CD4-positive, alpha-beta T cell treated with Interleukin-17A for 1 hour (primary cell): Measurements from ENCODE around the gene KIF2C.
"Not testable (repeated sequence)": the region's sequence is repeated elsewhere in the genome, so short reads cannot be mapped to it uniquely, and the experiment has no call there.

Experiments used
- DNase-seq: peaks from one replicate; pipeline ENCODE4 v3.0.0-alpha.2; 2020

KIF2C gene

DNA sequence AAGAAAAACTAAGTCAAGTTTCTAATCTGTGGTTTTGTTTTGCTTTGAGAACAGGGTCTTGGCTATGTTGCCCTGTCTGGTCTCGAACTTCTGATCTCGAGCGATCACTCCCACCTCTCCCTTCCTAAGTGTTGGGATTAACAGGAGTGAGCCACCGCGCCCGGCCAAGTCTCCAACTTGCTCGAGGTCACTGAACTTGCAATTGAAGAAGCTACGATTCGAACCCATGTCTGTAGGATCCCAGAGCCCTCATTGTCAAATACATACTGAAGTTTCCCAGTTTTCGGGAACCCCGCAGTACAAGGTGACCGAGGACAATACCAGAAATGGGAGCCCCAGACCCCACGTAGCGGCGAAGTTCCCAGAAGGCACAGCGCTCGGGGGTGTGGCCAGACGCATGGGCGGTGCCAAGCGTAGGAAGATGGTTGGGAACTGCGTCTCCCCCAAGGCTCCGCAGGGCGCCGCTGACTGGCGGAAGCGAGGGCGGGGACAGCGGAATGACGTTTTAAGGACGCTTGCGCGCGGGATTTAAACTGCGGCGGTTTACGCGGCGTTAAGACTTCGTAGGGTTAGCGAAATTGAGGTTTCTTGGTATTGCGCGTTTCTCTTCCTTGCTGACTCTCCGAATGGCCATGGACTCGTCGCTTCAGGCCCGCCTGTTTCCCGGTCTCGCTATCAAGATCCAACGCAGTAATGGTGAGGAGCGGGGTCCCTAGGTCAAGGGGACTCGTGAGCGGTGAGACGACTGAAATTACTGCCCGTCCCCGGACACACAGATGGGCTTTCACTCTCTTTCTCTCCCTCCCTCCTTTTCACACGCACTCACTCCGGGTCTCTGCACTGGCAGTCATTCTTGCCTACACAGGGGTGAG, at the start of gene KIF2C:
Gene KIF2C (plus strand): TSS at position 531 of the 872 bp plus-strand sequence. CDS start 96 bp downstream, at position 627.
- DNase-seq: peak; percentile 97

DNA sequence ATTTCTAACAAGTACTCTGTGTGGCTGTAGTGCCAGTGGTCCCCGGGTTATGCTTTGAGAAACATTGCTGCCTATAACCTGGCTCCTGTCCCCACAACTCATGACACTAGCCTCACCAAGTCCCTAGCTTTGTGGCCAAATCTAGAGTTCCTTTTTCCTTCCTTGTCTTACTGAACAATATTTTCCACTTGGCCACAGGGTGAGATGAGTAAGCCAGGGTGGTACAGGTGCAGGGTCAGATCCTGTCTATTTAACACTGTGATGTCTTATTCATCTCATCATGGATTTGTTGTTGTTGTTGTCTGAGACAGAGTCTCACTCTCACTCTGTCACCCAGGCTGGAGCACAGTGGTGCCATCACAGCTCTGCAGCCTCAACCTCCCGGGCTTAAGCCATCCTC, 46.5 kb upstream of the KIF2C start:
- DNase-seq: no peak

DNA sequence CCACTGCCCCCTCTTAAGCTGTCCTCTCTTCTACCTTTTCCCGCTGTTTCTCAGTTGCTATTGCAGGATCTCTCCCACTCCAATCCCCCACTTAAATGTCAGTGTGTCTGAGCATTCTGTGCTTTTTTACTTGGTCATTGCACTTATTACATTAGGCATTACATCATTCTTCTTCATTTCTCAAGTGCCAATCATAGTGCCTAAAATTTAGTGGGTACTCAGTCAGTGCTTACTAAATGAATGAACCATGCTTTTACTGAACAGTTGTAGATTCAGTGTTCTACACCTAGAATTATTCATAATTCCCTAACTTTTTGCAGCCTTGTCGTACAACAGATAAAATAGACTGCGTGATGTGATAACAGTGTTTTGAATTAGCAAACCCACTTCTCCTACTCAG, 45.7 kb upstream of the KIF2C start:
- no peak for DNase-seq

DNA sequence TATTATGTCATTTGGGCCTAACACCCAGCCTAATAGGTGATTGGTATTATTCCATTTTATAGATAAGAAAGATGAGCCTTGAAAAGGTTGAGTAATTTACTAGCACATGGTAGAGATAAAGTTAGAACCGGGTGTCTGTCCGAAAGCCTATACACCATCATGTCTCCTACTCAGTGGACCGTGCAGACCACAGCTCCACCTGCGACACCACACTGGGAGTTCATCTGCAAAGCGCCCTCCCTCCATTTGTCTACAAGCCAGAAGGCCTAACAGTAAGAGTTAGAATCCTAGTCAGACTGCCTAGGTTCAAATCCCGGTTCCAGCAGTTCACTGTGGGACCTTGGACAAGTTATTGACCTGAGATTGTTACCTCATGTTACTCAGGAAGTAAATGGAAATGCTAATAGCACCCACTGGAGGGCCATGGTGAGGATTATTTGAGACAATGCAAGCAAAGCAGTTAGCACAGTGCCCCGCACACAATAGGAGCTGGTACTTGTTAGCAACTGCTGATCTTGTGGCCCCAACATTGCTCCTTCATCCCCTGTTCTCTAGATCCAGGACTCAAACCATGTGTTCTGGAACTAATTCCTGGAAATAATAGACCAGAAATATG, 44.7 kb upstream of the KIF2C start:
- no peak for DNase-seq

DNA sequence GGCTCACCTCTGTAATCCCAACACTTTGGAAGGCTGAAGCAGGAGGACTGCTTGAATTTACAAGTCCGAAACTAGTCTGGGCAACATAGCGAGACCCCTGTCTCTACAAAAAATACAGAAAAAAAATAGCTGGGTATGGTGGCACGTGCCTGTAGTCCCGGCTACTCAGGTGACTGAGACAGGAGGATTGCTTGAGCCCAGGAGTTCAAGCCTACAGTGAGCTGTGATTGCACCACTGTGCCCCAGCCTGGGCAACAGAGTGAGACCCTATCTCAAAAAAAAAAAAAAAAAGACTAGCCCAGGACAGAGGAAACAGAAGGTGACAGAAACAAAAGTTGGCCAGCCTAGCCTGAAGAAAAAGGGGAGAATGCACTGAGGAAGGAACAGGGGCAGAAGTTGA, 44.0 kb upstream of the KIF2C start:
- no peak for DNase-seq

DNA sequence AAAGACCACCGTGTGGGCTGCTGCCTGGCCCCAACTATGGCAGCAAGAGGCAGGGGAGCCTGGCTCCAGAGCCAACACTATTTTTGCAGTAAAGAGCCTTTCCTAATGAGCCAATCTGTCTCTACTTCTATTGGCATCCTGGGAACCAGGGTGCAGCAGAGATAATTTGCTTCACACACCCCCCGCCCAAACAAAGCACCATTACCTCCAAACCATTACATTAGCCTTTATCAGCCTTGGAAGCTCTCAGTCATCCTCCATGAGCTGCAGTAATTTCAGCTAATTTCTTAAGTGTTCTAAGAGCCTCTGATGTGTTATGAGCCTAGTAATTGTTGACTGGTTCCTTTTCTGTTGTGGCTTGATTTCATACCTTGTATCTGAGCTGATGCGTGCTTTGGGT, 43.5 kb upstream of the KIF2C start:
- no peak for DNase-seq

DNA sequence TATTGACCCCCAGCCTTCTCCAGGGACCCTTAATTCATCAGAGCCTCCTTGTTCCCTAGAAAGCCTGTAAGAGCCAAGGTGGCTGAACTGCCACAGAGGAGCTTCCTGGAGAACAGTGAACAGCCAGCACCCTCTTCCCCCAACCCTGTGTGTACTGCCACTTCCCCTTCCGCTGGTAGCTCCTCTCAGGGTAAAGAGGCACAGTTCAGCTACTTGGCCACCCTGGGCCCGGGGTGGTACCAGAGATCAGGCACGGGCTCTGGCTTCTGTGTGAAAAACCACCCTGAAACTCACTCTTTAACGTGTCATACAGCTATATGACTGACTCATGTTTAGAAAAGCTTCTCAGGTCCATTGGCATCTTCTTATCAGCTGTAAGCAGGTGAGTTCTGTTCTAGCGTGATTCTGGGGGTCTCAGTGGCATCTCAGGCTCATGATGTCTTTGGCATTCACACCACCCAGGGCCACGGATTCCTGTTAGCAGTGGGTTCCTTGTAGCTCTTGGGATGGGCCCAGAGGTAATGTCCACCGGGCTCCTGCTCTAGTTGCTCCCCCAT, 42.8 kb upstream of the KIF2C start:
- DNase-seq: peak; percentile 36

DNA sequence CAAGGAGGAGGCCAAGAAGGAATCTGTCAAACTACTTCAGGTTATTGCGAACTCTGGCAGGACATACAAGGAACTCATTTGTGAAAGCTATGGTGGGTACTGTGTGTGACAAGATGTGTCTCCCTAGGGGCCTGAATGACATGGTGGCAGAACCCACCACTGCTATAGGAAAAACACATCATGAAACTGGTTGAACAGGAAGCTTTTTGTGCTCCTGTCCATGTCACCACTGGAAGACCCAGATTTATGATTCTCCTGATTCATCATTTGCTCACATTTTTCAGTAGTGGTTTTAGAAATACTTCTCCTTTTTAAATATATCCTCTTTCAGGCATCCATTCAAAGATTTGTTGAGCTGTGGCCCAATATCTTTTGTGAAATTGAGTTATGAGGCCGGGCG, 41.5 kb upstream of the KIF2C start:
- DNase-seq: no peak

DNA sequence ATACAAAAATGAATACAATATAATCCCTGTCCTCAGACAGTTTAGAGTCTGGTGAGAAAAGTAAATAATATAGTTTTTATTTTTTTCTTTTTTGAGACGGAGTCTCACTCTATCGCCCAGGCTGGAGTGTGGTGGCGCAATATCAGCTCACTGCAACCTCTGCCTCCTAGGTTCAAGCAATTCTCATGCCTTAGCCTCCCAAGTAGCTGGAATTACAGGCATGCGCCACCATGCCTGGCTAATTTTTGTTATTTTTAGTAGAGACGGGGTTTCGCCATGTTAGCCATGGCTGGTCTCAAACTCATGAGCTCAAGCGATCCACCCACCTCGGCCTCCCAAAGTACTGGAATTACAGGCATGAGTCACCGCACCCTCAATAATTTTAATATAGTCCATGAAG, 40.3 kb upstream of the KIF2C start:
- DNase-seq: not testable (repeated sequence)

DNA sequence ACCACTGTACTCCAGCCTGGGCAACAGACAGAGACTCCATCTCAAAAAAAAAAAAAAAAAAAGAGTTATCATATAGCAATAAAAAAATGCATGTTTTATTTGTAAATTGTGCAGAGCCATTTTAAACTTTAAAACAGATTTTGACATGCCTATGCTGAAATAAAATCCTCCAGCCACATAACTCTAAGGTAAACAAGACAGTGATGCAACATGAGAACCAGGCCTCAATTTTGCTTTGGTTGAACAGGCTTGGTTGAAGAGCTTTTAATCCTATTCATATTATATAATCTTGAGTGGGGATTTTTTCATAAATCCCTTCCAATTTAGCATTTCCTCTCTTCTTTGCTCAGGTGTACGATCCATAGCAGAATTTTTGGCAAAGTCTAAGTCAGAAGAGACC, 39.1 kb upstream of the KIF2C start:
- DNase-seq: no peak

DNA sequence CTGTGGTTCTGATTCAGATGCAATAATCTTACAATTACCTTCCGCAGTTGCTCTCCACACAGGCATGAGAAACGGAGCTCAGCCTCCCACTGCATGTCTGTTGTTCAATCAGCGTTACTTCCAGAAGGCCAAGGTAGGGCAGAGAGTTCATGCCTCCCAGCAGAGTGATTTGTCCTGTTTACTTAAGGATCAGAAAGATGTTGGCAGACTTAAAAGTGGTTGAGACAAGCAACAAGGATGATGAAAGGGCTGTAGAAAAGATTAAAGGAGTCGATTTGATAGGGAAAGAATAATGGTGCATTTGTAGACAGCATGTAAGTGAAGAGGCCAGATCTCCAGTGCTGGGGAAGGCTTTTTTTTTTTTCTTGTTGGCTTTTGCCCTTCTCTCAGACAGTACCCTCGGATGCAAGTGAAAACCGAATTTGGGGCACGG, 38.5 kb upstream of the KIF2C start:
- no peak for DNase-seq

DNA sequence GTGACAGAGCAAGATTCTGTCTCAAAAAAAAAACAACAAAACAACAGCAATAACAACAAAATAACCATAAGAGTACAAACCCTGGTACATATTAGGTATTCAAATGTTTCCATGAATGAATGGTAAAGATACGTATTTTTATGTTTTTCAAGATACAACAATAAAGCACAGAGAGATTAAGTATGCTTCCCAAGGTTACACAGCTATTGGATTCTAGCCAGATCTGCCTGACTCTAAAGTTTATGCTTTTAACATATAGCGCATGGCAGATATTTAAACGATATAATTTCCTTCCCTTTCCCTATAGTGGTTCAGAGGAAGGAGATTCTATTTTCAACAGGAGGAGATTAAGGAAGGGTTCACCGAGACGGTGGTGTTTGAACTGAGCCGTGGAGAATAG, 34.2 kb upstream of the KIF2C start:
- DNase-seq: no peak

DNA sequence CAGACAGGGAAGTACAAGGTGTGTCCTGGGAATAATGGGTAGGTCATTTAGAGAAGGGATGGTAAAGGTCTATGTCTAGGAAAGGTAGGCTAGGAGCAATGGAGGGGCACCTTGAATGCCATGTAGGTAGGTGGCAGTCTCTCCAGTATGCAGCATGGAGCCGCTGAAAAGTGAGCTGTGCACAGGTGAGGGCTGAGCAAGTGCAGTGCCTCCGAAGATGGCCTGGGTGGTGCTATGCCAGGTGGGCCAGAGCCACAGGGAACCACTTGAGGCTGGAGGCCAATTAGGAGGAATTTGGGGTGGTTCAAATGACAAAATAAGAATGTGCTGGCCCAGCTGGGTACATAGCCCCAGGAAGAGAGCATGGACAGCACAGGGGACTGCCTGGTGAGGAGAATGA, 33.7 kb upstream of the KIF2C start:
- no peak for DNase-seq

DNA sequence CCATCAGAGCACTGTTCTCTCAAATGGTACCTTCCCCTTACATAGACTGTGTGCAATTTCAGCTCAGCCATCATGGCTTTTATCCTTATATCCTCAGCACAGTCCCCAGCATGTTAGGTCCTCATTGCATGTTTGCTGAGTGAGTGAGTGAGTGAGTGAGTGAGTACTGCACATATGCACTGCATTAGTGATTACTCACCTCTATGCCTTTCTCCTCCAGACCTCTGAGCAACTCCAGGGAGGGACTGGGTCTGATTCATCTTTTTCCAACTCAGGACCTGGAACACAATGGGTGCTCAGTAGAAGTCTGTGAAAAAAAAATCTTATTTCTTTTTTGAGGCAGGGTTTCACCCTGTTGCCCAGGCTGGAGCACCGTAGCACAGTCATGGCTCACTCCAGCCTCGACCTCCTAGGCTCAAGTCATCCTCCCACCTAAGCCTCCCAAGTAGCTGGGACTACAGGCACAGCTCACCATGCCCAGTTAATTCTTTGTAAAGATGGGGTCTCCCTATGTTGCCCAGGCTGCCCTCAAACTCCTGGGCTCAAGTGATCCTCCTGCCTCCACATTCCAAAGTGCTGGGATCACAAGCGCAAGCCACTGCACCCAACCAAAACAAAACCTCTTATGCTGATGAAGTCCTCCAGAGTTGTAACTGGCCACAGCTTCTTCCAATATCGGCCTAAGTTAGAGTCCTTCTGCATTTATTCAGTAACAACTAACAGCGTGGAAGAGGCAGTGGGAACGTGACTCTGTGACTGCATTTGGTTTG, 32.3 kb upstream of the KIF2C start:
- DNase-seq: no peak

DNA sequence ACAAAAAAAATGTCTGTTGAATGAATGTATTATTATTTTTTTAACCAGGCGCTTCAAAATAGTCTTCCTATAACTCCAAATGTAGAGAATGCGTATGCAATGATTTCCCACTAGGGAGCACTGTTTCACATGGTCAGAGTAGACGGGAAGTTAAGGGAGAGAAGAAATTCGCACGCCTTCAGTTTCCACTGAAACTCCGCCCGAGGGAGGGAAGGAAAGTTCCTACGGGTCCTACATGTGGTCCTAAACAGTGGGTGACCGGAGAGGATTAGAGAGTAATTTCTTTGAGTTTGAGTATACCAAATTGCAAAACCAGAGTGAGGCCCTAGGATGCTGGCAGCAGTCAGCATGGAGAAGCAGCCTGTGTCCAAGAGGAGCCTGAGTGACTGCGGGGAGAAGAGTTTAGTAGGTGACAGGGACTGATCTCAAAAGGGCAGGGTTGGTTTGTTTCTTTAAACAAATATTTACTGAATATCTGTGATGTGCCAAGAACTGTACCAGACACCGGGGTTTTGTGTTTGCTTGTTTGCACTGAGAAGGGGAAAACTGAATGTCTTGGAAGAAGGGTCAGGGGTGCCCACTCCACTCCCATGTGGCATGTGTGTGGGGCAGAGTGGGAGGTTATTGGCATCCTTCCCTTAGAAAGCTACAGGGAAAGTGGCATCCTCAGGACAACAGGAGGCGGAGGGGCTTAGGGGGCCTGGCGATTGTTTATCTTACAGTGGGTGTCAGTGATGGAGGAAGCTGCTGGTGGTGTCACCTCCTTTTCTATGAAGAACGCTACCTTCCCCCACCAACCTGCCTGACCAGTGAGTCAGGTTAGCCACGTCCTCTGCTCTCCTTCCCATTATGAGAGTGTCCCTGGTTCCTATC, 31.4 kb upstream of the KIF2C start:
- DNase-seq: peak; percentile 67

DNA sequence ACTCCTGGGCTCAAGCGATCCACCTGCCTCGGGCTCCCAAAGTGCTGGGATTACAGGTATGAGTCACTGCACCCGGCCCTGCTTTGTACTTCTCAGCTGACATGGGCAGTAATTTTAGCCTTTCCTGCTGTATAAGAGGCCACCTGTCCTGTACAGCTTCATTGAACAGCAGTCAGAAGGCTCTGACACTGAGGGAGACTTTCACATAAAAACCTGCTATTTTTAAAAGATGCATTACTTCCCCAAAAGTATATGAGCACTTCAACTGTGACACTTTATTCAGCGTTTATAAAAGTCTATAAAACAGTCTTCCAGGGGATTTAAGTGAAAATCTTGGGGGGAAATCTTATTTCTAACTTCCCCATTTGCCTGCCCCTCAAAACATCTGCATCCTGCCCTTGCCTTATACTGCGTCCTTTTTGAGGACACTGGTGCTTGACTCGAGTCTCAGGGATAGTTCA, 26.3 kb upstream of the KIF2C start:
- DNase-seq: no peak

DNA sequence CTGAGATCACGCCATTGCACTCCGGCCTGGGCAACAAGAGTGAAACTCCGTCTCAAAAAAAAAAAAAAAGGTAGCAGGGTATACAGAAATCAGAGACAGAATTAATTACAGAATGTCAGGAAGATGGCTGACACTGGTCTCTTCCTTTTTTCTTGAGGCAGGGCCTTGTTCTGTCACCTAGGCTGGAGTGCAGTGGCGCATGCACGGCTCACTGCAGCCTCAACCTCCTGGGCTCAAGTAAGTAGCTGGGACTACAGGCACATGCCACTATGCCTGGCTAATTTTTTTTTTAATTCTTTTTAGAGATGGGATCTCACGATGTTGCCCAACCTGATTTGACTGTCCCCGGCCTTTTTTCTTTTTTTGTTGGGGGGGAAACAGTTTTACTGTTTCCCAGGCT, 25.1 kb upstream of the KIF2C start:
- no peak for DNase-seq

DNA sequence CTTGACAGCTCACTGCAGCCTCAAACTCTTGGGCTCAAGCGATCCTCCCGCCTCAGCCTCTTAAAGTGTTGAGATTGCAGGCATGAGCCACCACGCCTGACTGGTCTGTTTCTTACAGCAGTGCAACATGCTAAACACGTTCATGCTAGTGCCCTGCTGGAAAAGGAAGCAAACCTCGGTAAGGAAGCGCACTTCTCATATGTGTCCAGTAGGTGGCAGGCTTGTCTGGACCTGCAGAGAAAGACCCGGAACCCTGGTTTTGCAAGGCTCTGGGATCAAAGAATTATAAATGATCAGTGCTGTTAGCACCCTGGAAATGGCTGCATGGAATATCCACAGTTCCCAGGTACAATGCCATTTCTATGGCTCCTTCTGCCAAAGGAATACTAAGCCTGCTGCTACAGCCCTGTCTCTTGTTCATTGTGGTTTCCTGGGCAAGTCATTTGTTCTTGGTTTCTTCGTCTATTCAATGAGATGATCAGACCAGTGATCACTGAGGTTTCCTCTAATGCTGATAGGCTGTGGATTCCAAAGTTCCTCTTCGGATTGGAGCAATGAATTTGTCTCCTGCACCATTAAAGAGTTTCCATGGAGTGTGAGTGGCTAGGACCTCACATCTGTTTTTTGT, 24.6 kb upstream of the KIF2C start:
- peak; percentile 84 for DNase-seq

DNA sequence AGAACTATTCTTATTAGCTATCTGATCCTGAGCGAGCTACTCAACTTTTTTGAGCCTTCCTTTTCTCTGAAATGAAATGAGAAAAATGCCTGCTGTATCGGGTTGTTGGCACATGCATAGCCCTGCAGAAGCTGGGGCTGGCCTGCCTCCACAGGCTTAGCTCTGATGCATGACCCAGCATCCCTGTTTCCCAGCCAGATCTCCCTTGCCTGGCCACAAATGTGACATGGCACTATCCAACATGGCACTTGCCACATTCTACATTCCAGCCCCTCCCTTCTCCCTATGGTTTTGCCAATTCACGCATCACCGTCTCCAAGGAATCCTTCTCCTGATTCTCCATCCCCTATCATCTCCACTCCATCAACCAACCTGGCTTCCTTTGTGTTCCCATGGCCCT, 22.5 kb upstream of the KIF2C start:
- no peak for DNase-seq

DNA sequence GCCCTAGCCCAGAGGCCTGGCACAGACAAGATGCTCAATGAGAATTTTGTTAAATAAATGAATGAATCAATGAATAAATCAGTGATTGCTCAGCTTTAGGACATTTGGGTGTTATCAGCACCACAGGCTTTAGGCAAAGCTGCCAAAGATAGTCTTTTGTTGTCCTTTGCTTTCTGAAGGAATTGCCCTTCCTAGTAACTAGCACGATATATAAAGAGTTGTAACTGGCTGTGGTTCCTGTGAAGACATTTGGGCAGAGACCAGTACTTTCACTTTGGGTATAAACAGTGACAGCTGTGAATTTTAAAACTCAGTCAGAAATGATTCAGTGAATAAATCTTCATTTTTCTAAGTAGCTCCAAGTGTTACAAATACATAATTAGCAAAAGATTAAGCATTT, 22.0 kb upstream of the KIF2C start:
- DNase-seq: no peak

DNA sequence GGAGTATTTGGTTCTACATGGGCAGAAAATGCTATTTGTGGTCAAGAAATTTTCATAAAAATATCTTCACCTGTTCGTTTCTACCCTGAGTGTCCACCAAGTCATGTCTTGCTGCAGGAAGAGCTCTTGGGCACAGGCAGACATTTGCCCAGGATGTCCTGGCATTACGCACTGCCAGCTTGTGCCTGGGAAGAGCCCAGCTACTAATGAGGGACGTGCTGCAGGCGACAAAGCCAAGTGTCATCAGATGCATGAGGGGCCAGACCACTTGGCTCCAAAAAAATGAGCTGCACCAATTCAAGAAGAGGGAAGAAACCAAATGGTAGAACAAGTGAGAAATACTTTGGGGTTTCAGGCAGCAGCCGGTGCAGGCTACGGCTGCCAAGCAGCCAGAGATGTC, 21.5 kb upstream of the KIF2C start:
- DNase-seq: no peak

DNA sequence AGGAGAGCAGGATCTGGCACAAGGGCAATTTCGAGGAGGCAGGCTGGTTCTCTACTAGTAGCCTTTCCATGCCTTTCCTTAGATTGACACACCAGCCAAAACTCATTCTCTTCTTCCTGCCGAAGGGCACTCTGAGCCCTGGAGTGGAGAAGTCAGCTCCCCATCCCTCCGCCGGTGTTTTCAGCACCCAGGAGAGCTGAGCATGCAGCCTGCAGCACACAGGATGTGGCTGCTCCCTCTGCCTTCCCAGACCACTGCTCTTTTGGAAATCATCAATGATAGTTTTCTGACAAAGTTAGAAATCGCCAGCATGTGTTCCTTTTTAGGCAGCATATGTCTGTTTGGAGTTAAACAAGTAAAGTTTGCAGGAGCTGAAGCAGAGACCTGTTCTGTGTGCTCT, 20.3 kb upstream of the KIF2C start:
- no peak for DNase-seq
